ENCODE measurements around the gene ZNF341.

Gene ZNF341

DNA sequence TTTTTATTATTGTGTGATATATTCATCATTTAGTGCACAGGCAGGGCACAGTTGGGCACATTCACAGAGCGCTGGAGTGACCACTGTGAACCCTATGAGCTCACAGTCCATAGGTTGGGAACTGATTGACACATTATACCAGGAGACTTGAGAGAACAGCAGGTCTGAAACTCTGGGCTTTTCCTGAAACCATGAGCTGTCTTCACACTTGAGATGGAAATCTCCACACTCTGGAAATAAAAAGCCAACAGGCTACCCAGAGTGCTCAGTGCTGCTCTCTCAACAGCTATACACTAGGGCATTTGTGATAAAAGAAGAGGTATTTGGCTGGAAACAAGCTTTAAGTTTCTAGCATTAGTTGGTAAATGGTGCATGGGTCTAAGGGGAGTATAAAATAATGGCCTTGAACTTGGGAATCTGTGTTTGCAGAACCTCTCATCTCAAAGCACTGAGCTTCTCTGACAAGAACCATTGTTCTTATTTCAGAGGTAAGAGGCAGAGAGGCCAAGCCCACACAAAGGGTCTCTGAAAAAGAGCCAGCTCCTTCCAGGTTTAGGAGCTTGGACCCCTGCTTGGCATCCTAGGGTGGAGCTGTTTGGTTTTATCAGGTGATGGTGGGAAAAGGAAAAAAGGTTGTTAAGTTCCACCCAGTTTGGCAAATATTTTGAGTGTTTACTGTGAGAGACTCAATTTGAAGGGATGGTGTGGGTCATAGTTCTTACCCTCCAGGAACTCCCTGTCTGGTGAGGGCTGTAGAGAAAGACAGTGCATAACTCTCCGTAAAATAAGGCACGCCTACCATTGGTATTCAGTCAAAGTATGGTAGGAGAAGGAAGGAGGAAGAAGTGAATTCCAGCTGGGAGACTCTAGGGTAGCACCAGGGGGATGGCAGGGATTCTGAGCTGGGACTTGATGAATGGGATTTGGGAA, 93.8 kb downstream of the ZNF341 start:
- no peak for DNase-seq (ENCODE audit: low read depth in 3 of 3)

- no peak for DNase-seq (ENCODE audit: low read depth in 3 of 3)
These were observed 94.6 kb downstream of the ZNF341 start for GRCh38 chr20:33826270-33826897.

GRCh38 chr20:33827109-33827508, 95.3 kb downstream of the ZNF341 start:
- no peak for DNase-seq (ENCODE audit: low read depth in 3 of 3)

GRCh38 chr20:33827634-33828325, 96.0 kb downstream of the ZNF341 start:
- no peak for DNase-seq (ENCODE audit: low read depth in 3 of 3)

- no peak for DNase-seq (ENCODE audit: low read depth in 3 of 3)
These were observed 96.6 kb downstream of the ZNF341 start for GRCh38 chr20:33828326-33828844.

DNA sequence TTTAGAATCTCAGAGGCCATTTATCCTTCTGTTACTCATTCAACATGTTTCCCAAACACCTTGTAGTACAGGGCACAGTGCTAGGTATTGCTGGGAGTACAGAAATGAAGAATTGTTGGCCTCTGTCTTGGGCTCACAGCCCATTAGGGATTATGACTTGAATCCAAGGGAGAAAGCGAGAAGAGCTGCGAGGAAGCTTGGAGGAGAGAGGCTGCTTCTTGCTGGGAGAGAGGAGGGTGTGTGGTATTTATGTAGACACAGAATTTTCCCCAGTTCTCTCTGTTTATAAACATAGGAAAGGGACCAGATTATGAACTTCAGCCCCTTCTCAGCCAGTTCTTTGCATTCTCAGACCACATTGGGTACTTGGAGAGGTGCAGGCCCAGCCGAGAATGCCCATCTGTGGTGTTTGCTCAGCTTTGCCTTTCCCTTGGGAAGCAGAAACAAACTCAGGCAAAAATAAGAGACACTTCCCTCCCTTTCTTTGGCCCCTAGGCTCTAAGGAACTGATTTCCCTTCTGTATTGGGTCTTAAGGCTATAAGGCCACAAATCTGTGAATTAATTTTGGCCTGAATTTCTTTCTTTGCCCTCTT, 97.3 kb downstream of the ZNF341 start:
- no peak for DNase-seq (ENCODE audit: low read depth in 3 of 3)

DNA sequence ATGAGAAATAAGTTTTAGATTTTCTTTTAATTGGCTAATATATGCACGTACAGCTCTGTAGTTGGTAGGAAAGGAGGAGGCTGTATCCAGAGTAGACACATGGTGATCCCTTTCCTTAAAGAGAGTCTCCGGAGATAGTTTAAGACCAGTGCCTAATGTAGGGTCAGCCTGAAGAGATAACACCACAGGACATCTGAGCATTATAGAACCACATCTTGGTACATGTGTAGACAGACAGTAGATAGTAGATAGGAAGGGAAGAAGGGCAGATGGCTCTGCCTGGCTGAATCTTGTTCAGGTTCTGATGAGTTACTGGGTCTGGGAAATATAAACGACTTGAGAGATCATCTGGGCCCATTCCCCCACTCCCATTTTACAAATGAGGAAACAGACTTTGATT, 97.8 kb downstream of the ZNF341 start:
- DNase-seq (ENCODE audit: low read depth in 3 of 3), result no peak

DNA sequence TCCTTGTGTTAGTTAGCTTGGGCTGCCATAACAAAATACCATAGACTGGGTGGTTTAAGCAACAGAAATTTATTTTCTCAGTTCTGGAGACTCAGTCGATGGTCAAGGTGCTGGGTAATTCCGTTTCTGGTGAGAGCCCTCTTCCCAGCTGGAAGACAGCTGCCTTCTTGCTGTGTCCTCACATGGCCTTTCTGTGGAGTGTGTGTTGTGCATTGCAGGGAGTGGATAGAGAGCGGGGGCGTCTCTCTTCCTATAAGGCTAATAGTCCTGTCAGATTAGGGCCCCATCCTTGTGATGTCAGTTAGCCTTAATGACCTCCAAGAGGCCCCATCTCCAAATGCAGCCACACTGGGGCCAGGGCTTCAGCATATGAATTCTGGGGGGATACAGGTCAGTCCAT, 98.6 kb downstream of the ZNF341 start:
- DNase-seq (ENCODE audit: low read depth in 3 of 3), result no peak

DNA sequence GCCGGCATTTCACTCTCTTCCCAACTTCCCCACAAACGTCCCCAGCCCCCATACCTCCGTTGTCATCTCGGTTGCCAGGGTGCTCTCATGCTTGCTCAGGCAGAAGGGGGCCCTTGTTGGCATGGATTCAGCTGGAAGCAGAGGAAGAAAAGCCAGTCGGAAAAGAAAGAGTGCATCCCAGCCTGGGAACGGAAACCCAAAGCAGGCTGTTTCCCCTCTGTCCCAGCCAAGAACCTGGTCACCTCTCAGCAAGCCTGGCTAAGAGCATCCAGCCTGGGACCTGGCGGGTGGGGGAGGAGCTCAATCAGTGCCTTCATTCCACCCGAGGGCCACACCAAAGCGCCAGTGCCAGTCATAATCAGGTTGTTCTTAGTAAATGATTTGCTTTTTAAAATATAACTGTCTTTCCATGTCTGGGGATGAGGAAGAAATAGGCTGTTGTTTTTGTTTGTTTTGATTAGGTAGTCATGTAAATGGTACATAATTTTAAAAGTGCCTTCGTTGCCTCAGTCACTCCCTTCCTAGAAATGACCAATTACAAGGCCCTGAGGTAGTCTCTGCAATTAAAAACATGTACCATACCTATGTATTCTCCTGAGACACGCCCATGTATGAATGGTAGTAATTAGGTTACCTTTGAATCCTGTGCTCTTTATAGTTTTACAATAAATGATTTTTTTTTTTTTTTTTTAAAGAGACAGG, 100.5 kb downstream of the ZNF341 start:
- no peak for DNase-seq (ENCODE audit: low read depth in 3 of 3)

GRCh38 chr20:33833333-33833732, 101.5 kb downstream of the ZNF341 start:
- DNase-seq (ENCODE audit: low read depth in 3 of 3), result no peak

DNA sequence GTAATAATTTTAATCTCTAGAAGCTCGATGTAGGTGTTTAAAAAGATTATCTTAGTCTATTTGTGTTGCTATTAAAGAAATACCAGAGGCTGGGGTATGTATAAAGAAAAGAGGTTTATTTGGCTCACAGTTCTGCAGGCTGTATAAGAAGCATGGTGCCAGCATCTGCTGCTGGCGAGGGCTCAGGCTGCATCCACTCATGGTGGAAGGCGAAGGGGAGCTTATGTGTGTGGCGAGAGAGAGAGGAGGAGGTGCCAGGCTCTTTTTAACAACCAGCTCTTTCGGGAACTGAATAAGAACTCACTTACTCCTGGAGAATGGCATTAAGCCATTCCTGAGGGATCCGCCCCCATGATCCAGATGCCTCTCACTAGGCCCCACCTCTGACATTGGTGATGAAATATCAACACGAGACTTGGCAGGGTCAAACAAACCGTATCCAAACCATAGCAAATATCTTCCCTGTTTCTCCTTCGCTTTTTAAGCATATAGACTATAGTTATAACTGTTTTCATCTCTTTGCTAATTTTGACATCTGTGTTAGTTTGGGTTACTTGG, 103.9 kb downstream of the ZNF341 start:
- DNase-seq (ENCODE audit: low read depth in 3 of 3), result no peak

DNA sequence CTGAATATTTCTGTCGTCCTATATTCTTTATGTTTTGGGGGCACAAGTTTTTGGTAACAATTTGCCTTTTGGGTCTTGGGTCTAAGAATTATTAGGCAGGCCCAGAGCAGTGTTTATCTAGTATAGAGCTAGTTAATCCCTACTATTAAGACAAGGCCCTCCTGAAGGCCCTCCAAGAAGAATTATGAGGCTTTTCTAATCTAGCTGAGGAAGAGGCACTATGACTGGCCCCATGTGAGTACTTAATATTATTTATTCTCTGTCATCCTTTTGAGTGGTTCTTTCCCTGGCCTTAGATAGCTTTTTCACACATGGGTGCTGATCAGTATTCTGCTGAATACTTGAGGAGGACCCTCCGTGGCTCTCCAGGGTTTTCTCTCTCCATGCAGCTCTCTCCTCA, 104.5 kb downstream of the ZNF341 start:
- no peak for DNase-seq (ENCODE audit: low read depth in 3 of 3)

GRCh38 chr20:33837096-33837830, 105.5 kb downstream of the ZNF341 start:
- no peak for DNase-seq (ENCODE audit: low read depth in 3 of 3)

GRCh38 chr20:33838035-33838864, 106.5 kb downstream of the ZNF341 start:
- DNase-seq (ENCODE audit: low read depth in 3 of 3), result no peak

GRCh38 chr20:33839591-33839990, 107.8 kb downstream of the ZNF341 start:
- DNase-seq (ENCODE audit: low read depth in 3 of 3), result no peak

- DNase-seq (ENCODE audit: low read depth in 3 of 3), result no peak
These were observed 108.4 kb downstream of the ZNF341 start for GRCh38 chr20:33840160-33840559.

- DNase-seq (ENCODE audit: low read depth in 3 of 3), result no peak
These were observed 109.1 kb downstream of the ZNF341 start for GRCh38 chr20:33840759-33841435.

- DNase-seq (ENCODE audit: low read depth in 3 of 3), result no peak
These were observed 109.6 kb downstream of the ZNF341 start for GRCh38 chr20:33841436-33841799.

Data from stimulated activated CD4-positive, alpha-beta T cell treated with anti-CD3 and anti-CD28 coated beads, TNF-alpha, amount 100 ng/mL, for 24 hours (primary cell).